Adrenal gland (tissue), 12 donors: ENCODE results near the gene OLR1. TPM values are rescaled to one million over a fixed set of nuclear protein-coding genes. Genes with fewer than 3 reads are reported as not detected.

Experiments used
- DNase-seq, 7 donors: peaks; one replicate each; pipeline ENCODE4 v3.0.0-alpha.2; 2019 to 2020
- H3K27ac ChIP-seq, 5 donors: fragments of 200-600 bp; sonication (generic) in 4 of 5; 1 replicate in 3 of 5; 2 replicates in 2 of 5; pipeline versions ENCODE4 v1.5.1 to v1.8.0; 2016 to 2020; ENCODE audit warnings: mild to moderate bottlenecking in 1 of 5
- H3K27me3 ChIP-seq: fragments of 200-600 bp; 2 replicates; pipeline ENCODE4 v1.8.0; 2021
- H3K36me3 ChIP-seq, 2 donors: fragments of 200-600 bp; replicated peaks in 1 of 2; 1 replicate in 1 of 2; 2 replicates in 1 of 2; pipeline versions ENCODE4 v1.5.1 to v1.8.0; 2018 to 2022
- H3K4me1 ChIP-seq, 2 donors: fragments of 200-600 bp; replicated peaks in 1 of 2; 1 replicate in 1 of 2; 2 replicates in 1 of 2; pipeline versions ENCODE4 v1.5.1 to v1.8.0; 2018 to 2021
- H3K4me3 ChIP-seq, 4 donors: fragments of 200-600 bp; sonication (generic) in 3 of 4; one replicate each; pipeline ENCODE4 v1.5.1; 2016 to 2018
- H3K9me3 ChIP-seq, 3 donors: fragments of 200-600 bp; sonication (generic) in 1 of 3; replicated peaks in 1 of 3; 1 replicate in 2 of 3; 2 replicates in 1 of 3; pipeline versions ENCODE4 v1.5.1 to v1.8.0; 2016 to 2021
- CTCF ChIP-seq, 6 experiments: fragments of 450-650 bp in 4 of 6; fragments of 200-600 bp in 2 of 6; sonication (generic) in 1 of 6; IDR thresholded peaks; 1 replicate in 5 of 6; 2 replicates in 1 of 6; pipeline versions ENCODE4 v1.5.1 to v1.8.0; 2016 to 2021; ENCODE audit warnings: antibody characterized with exemption in 6 of 6, mild to moderate bottlenecking in 2 of 6, moderate library complexity in 1 of 6
- POLR2A ChIP-seq, 2 donors: fragments of 450-650 bp; IDR thresholded peaks; one replicate each; pipeline ENCODE4 v1.6.1; 2017; ENCODE audit warnings: antibody characterized with exemption in 2 of 2, mild to moderate bottlenecking in 2 of 2, moderate library complexity in 1 of 2
- WGBS, 4 donors: extraction: QIAGEN DNeasy Blood & Tissue Kit in 2 of 4; methylation state at CpG; one replicate each; pipeline versions ENCODE4 v1.1.5 to v1.1.7; 2013 to 2017; 5-methylcytosine and 5-hydroxymethylcytosine counted together
- intact Hi-C, 2 donors: fragments of 100-400 bp; cut with DNase I; formaldehyde crosslinking; loops; one replicate each; pipeline versions ENCODE4 v1.14.1 to v1.15.0; 2022 to 2023
- polyA plus RNA-seq, 3 donors: library from polyadenylated mRNA; stranded (reverse); fragments of 200-250 nt in 2 of 3; fragments of 350-450 nt in 1 of 3; fragmentation: Illumina TruSeq in 1 of 3; extraction: RNeasy Lipid Tissue Mini Kit (QIAGEN cat#74804) in 1 of 3; gene quantifications; one replicate each; pipeline ENCODE4 v1.2.3, GENCODE V29; 2013 to 2014
- total RNA-seq, 9 donors: library from RNA; depleted of rRNA in 4 of 9; stranded (reverse); fragments of >200 nt in 4 of 9; fragments of 120-200 nt in 1 of 9; fragmentation: NEBNext Ultra II Directional in 1 of 9; extraction: Animal tissue kit (Norgen Biotek cat#: 25700) in 1 of 9; gene quantifications; one replicate each; pipeline versions ENCODE4 v1.1.0 to v1.2.4, GENCODE V29; 2013 to 2023
- donor health status: healthy with polysubstance abuse.
- donor health status: Bipolar disorder and iron deficiency.
- donor health status: DM: yes; HTN: yes; CAD: no.
- donor health status: DM: no; HTN: no; CAD: no.
- donor health status: DM: no; HTN: no; CAD: no.
- donor health status: DM: yes; HTN: yes; CAD: no.

OLR1 gene
- total and polyA plus RNA-seq, 12 donors, result 0.28 to 2.2 (median 0.68) TPM; not detected in 1

GRCh38 chr12:10194160-10194670 is 22.3 kb upstream of the OLR1 start:
- TF ChIP-seq CTCF (IDR thresholded peaks at IDR 0.05) (no peak), POLR2A (IDR thresholded peaks at IDR 0.05) (no peak)
- 61 to 89% (median 83%) methylated on average over 3 of the region's 3 CpGs for WGBS, 4 donors
- intact Hi-C loops, result loop anchor here in 1 of 2 donors (5.0 kb wide), 1 partner anchor 42 kb away; no protein-coding TSS in a partner anchor
- no peaks in the 10 kb centered on the region for H3K27me3 ChIP-seq
- H3K27ac ChIP-seq, result no peak overlapping the region
- H3K4me3 ChIP-seq, result no peak overlapping the region
- no peaks in the 10 kb centered on the region for H3K36me3 ChIP-seq
- H3K4me1 ChIP-seq, result no peaks in the 10 kb centered on the region
- H3K9me3 ChIP-seq, result no peaks in the 10 kb centered on the region
- DNase-seq, result no peak

DNA sequence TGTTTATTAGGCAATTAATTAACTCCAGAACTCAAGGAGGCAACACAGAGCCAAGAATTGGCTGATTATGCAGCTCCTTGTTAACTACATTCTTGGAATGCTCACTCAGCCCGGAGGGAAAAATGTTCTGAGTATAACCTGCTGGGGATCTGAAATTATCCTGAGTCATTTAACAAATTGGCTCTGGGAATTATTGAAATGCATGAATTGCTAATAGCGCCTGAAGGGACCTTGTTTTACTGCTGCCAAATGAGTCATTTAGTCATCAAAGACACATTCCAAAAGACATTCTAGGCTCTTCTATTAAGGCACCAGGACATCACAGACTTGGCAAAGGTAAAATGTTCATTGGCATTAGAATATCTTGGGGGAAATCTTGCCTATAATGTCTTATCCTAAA is 19.9 kb upstream of the OLR1 start:
- intact Hi-C loops, result loop anchor here in 1 of 2 donors (5.0 kb wide), 1 partner anchor 40 kb away; no protein-coding TSS in a partner anchor
- TF ChIP-seq CTCF (IDR thresholded peaks at IDR 0.05) (no peak), POLR2A (IDR thresholded peaks at IDR 0.05) (peak in 1 of 2 donors; percentile 26)
- peak overlapping the region in 1 of 5 donors; percentile 13 for H3K27ac ChIP-seq

GRCh38 chr12:10190558-10191388 is 18.8 kb upstream of the OLR1 start:
- 37 to 45% (median 40%) methylated on average over 13 of the region's 13 CpGs for WGBS, 4 donors
- intact Hi-C loops, result loop anchor here in 1 of 2 donors (5.0 kb wide), 1 partner anchor 38 kb away; no protein-coding TSS in a partner anchor
- H3K27ac ChIP-seq, result no peak overlapping the region

More for the DNA sequence above, 19.9 kb upstream of the OLR1 start:
- Histone ChIP-seq H3K27me3 (no peaks in the 10 kb centered on the region), H3K4me1 (no peaks in the 10 kb centered on the region), H3K36me3 (no peaks in the 10 kb centered on the region), H3K9me3 (no peaks in the 10 kb centered on the region), H3K4me3 (no peak overlapping the region)
- 18 to 22% (median 20%) methylated on average over 2 of the region's 2 CpGs for WGBS, 4 donors
- peak in 4 of 7 donors; percentile 17 to 26 (median 20) for DNase-seq

More at GRCh38 chr12:10190558-10191388, 18.8 kb upstream of the OLR1 start:
- peak; percentile 46 to 84 (median 68) for DNase-seq
- Histone ChIP-seq H3K4me1 (no peaks in the 10 kb centered on the region), H3K4me3 (no peak overlapping the region), H3K9me3 (no peaks in the 10 kb centered on the region), H3K36me3 (no peaks in the 10 kb centered on the region), H3K27me3 (no peaks in the 10 kb centered on the region)
- no peak for TF ChIP-seq POLR2A (IDR thresholded peaks at IDR 0.05)
- peak; percentile 58 to 84 (median 75) for TF ChIP-seq CTCF (IDR thresholded peaks at IDR 0.05)
